SK-N-MC (cell line): Measurements from ENCODE around the gene NGF.

Source experiments
- EZH2 ChIP-seq: fragments of 200-600 bp; sonication (generic); IDR thresholded peaks from one replicate; pipeline ENCODE4 v1.6.1; 2017; ENCODE audit warnings: antibody characterized with exemption
- POLR2AphosphoS5 ChIP-seq: IDR thresholded peaks from 2 replicates; pipeline ENCODE4 v1.6.1; 2012; ENCODE audit warnings: mild to moderate bottlenecking, low read depth, low read length, borderline replicate concordance

GRCh38 chr1:115364780-115365155, 26.7 kb upstream of the NGF start:
- no peak for TF ChIP-seq EZH2
- TF ChIP-seq POLR2AphosphoS5, result no peak
